ENCODE results near the gene LRG1. TPM values are rescaled to one million over a fixed set of nuclear protein-coding genes. Genes with fewer than 3 reads are reported as not detected.

Gene LRG1
- polyA plus RNA-seq, 1 of the 3 experiments (the other 2 are of a cell fraction), result 0.12 TPM

DNA sequence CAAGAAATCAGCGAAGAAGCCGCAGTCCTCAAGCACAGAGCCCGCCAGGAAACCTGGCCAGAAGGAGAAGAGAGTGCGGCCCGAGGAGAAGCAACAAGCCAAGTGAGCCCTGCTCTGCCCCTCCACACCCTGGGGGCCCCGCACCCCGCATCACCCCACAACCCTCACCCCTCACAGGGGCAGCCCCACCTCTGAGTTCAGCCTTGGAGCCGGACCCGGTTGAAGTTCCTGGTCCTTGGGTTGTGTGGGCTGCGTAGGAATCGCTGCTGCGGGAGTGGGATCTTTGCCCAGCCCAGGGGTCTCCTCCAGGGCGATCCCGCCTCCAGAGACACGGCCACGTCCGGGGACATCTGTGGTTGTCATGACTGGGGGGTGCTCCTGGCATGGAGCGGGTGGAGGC, 43.5 kb downstream of the LRG1 start:
- no peak overlapping the region for H2AFZ ChIP-seq (ENCODE audit: low read depth)
- no peaks in the 10 kb centered on the region for H4K20me1 ChIP-seq (ENCODE audit: insufficient read depth)
- H3K27ac ChIP-seq (ENCODE audit: low read depth in 2 of 2, low read length in 1 of 2), result no peak overlapping the region
- ChIA-PET POLR2A (no interaction called here), CTCF (interaction anchor here (2.7 kb wide), 1 partner anchor 28 kb away, joined by 11 read pairs; no protein-coding TSS in a partner anchor)
- H3K36me3 ChIP-seq (replicated peaks in 1 of 2; ENCODE audit: control insufficient read depth in 1 of 2, insufficient read depth in 2 of 2, low read length in 1 of 2), result peaks cover 7 to 48% of the 10 kb centered on the region in 2 experiments
- H3K9ac ChIP-seq, result no peak overlapping the region
- TF ChIP-seq RCOR1 (IDR thresholded peaks at IDR 0.05; ENCODE audit: low read length) (no peak), JUND (IDR thresholded peaks at IDR 0.05) (no peak), GATA2 (CRISPR knock-in tag; IDR thresholded peaks at IDR 0.05) (no peak), NFIC (IDR thresholded peaks at IDR 0.05; ENCODE audit: borderline replicate concordance) (no peak)
- no peaks in the 10 kb centered on the region for H3K9me2 ChIP-seq
- no peak overlapping the region for H3K4me2 ChIP-seq
- no peaks in the 10 kb centered on the region for H3K27me3 ChIP-seq (ENCODE audit: insufficient read depth)
- no peak for DNase-seq
- H3K4me3 ChIP-seq (ENCODE audit: low read depth in 2 of 2, low read length in 1 of 2), result no peak overlapping the region
- H3K79me2 ChIP-seq (ENCODE audit: insufficient read depth), result no peaks in the 10 kb centered on the region
- 93% methylated on average over 8 of the region's 18 CpGs for WGBS (ENCODE audit: low lambda C conversion rate)
- no peaks in the 10 kb centered on the region for H3K4me1 ChIP-seq (ENCODE audit: control insufficient read depth in 1 of 2, insufficient read depth in 2 of 2, low read depth in 1 of 2, low read length in 1 of 2)
- no peaks in the 10 kb centered on the region for H3F3A ChIP-seq (replicated peaks; ENCODE audit: insufficient read depth)
- H3K9me3 ChIP-seq, result no peaks in the 10 kb centered on the region

DNA sequence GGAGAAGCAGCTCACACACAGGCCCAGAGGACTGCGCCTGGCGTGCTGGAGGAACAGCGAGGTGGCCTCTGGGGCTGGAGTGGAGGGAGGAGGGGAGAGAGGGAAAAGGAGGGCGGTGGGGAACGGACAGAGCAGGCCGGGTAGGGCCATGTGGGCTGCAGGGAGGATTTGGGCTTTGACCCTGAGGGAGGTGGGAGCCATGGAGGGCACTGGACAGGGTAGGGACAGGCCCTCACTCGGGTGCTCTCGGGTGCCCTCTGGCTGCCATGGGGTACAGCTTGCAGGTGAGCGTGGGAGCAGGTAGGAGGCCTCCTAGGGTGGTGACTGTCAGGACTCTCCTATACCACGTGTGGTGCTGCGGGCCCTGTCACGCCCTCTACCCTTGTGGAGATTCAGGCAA, 44.4 kb downstream of the LRG1 start:
- no peaks in the 10 kb centered on the region for H4K20me1 ChIP-seq (ENCODE audit: insufficient read depth)
- ChIA-PET POLR2A (no interaction called here), CTCF (interaction anchor here (2.7 kb wide), 1 partner anchor 29 kb away, joined by 11 read pairs; no protein-coding TSS in a partner anchor)
- H3F3A ChIP-seq (replicated peaks; ENCODE audit: insufficient read depth), result no peaks in the 10 kb centered on the region
- no peaks in the 10 kb centered on the region for H3K79me2 ChIP-seq (ENCODE audit: insufficient read depth)
- no peaks in the 10 kb centered on the region for H3K27me3 ChIP-seq (ENCODE audit: insufficient read depth)
- WGBS (ENCODE audit: low lambda C conversion rate), result 95% methylated on average over 6 of the region's 12 CpGs
- H3K4me3 ChIP-seq (ENCODE audit: low read depth in 2 of 2, low read length in 1 of 2), result no peak overlapping the region
- no peaks in the 10 kb centered on the region for H3K4me1 ChIP-seq (ENCODE audit: control insufficient read depth in 1 of 2, insufficient read depth in 2 of 2, low read depth in 1 of 2, low read length in 1 of 2)
- no peak overlapping the region for H3K4me2 ChIP-seq
- H3K9me3 ChIP-seq, result no peaks in the 10 kb centered on the region
- TF ChIP-seq FOSL2 (IDR thresholded peaks at IDR 0.05; ENCODE audit: borderline replicate concordance, low read depth) (no peak), GATA2 (CRISPR knock-in tag; IDR thresholded peaks at IDR 0.05) (no peak), RAD21 (IDR thresholded peaks at IDR 0.05; ENCODE audit: low read length) (no peak), ELF1 (IDR thresholded peaks at IDR 0.05) (no peak), SMC3 (IDR thresholded peaks at IDR 0.05; ENCODE audit: low read depth, low read length) (no peak), GABPA (IDR thresholded peaks at IDR 0.05; ENCODE audit: low read depth) (no peak)
- TF ChIP-seq, protein P1, sequence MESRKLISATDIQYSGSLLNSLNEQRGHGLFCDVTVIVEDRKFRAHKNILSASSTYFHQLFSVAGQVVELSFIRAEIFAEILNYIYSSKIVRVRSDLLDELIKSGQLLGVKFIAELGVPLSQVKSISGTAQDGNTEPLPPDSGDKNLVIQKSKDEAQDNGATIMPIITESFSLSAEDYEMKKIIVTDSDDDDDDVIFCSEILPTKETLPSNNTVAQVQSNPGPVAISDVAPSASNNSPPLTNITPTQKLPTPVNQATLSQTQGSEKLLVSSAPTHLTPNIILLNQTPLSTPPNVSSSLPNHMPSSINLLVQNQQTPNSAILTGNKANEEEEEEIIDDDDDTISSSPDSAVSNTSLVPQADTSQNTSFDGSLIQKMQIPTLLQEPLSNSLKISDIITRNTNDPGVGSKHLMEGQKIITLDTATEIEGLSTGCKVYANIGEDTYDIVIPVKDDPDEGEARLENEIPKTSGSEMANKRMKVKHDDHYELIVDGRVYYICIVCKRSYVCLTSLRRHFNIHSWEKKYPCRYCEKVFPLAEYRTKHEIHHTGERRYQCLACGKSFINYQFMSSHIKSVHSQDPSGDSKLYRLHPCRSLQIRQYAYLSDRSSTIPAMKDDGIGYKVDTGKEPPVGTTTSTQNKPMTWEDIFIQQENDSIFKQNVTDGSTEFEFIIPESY (IDR thresholded peaks at IDR 0.05; ENCODE audit: borderline replicate concordance, low read depth), result no peak
- H3K9me2 ChIP-seq, result no peaks in the 10 kb centered on the region
- no peak overlapping the region for H3K9ac ChIP-seq
- H3K27ac ChIP-seq (ENCODE audit: low read depth in 2 of 2, low read length in 1 of 2), result no peak overlapping the region
- peaks cover 9 to 44% of the 10 kb centered on the region in 2 experiments for H3K36me3 ChIP-seq (replicated peaks in 1 of 2; ENCODE audit: control insufficient read depth in 1 of 2, insufficient read depth in 2 of 2, low read length in 1 of 2)
- no peak overlapping the region for H2AFZ ChIP-seq (ENCODE audit: low read depth)
- DNase-seq, result no peak

DNA sequence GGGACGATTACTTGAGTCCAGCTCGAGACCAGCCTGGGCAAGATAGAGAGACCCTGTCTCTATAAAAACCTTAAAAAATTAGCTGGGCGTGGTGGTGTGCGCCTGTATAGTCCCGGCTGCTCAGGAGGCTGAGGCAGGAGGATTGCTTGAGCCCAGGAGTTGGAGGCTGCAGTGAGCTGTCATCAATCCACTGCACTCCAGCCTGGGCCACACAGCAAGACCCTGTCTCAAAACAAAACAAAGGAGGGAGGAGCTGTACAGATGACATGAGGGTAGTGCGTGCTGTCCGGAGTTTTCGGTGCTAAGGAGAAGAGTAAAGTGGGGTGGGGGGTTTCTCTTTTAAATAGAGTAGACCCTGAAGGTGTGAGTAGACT, 45.2 kb downstream of the LRG1 start:
- Histone ChIP-seq H2AFZ (ENCODE audit: low read depth) (no peak overlapping the region), H3K36me3 (replicated peaks in 1 of 2; ENCODE audit: control insufficient read depth in 1 of 2, insufficient read depth in 2 of 2, low read length in 1 of 2) (peaks cover 15 to 41% of the 10 kb centered on the region in 2 experiments)
- no peak for TF ChIP-seq EP300 (IDR thresholded peaks at IDR 0.05; ENCODE audit: borderline replicate concordance in 1 of 2, low read depth in 1 of 2, low read length in 1 of 2)
- no peak for TF ChIP-seq NRF1 (IDR thresholded peaks at IDR 0.05; ENCODE audit: low read depth, low read length)
- TF ChIP-seq TAF1 (IDR thresholded peaks at IDR 0.05; ENCODE audit: borderline replicate concordance, low read depth, low read length), result no peak
- no peak for TF ChIP-seq GABPA (IDR thresholded peaks at IDR 0.05; ENCODE audit: low read depth)
- TF ChIP-seq YY1 (IDR thresholded peaks at IDR 0.05; ENCODE audit: low read depth), result no peak
- no peak for TF ChIP-seq RAD21 (IDR thresholded peaks at IDR 0.05; ENCODE audit: low read length)
- TF ChIP-seq SMC3 (IDR thresholded peaks at IDR 0.05; ENCODE audit: low read depth, low read length), result no peak
- TF ChIP-seq, protein P2, sequence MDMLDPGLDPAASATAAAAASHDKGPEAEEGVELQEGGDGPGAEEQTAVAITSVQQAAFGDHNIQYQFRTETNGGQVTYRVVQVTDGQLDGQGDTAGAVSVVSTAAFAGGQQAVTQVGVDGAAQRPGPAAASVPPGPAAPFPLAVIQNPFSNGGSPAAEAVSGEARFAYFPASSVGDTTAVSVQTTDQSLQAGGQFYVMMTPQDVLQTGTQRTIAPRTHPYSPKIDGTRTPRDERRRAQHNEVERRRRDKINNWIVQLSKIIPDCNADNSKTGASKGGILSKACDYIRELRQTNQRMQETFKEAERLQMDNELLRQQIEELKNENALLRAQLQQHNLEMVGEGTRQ (IDR thresholded peaks at IDR 0.05; ENCODE audit: borderline replicate concordance, low read depth, low read length), result no peak
- TF ChIP-seq, protein P3, sequence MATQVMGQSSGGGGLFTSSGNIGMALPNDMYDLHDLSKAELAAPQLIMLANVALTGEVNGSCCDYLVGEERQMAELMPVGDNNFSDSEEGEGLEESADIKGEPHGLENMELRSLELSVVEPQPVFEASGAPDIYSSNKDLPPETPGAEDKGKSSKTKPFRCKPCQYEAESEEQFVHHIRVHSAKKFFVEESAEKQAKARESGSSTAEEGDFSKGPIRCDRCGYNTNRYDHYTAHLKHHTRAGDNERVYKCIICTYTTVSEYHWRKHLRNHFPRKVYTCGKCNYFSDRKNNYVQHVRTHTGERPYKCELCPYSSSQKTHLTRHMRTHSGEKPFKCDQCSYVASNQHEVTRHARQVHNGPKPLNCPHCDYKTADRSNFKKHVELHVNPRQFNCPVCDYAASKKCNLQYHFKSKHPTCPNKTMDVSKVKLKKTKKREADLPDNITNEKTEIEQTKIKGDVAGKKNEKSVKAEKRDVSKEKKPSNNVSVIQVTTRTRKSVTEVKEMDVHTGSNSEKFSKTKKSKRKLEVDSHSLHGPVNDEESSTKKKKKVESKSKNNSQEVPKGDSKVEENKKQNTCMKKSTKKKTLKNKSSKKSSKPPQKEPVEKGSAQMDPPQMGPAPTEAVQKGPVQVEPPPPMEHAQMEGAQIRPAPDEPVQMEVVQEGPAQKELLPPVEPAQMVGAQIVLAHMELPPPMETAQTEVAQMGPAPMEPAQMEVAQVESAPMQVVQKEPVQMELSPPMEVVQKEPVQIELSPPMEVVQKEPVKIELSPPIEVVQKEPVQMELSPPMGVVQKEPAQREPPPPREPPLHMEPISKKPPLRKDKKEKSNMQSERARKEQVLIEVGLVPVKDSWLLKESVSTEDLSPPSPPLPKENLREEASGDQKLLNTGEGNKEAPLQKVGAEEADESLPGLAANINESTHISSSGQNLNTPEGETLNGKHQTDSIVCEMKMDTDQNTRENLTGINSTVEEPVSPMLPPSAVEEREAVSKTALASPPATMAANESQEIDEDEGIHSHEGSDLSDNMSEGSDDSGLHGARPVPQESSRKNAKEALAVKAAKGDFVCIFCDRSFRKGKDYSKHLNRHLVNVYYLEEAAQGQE (IDR thresholded peaks at IDR 0.05; ENCODE audit: low read depth, low read length), result no peak
- no peak for TF ChIP-seq MXI1 (IDR thresholded peaks at IDR 0.05; ENCODE audit: low read depth, low read length)

More for the DNA sequence above, 45.2 kb downstream of the LRG1 start:
- 98% methylated on average over 8 of the region's 8 CpGs for WGBS (ENCODE audit: low lambda C conversion rate)
- CTCF ChIA-PET, result interaction anchor here (1.0 kb wide), 1 partner anchor 30 kb away, joined by 5 read pairs; no protein-coding TSS in a partner anchor
- H3K27me3 ChIP-seq (ENCODE audit: insufficient read depth), result no peaks in the 10 kb centered on the region
- H3K4me3 ChIP-seq (ENCODE audit: low read depth in 2 of 2, low read length in 1 of 2), result no peak overlapping the region
- POLR2A ChIA-PET, result interaction anchor here (1.4 kb wide), 1 partner anchor 9 kb away, joined by 3 read pairs; no protein-coding TSS in a partner anchor
- H3K9me2 ChIP-seq, result no peaks in the 10 kb centered on the region
- H3K27ac ChIP-seq (ENCODE audit: low read depth in 2 of 2, low read length in 1 of 2), result no peak overlapping the region
- no peak for DNase-seq
- no peak overlapping the region for H3K9ac ChIP-seq
- H3F3A ChIP-seq (replicated peaks; ENCODE audit: insufficient read depth), result no peaks in the 10 kb centered on the region
- H4K20me1 ChIP-seq (ENCODE audit: insufficient read depth), result no peaks in the 10 kb centered on the region
- H3K4me1 ChIP-seq (ENCODE audit: control insufficient read depth in 1 of 2, insufficient read depth in 2 of 2, low read depth in 1 of 2, low read length in 1 of 2), result no peaks in the 10 kb centered on the region
- no peaks in the 10 kb centered on the region for H3K9me3 ChIP-seq
- H3K79me2 ChIP-seq (ENCODE audit: insufficient read depth), result no peaks in the 10 kb centered on the region; the same call in 1 of the 2 replicates
- no peak overlapping the region for H3K4me2 ChIP-seq

Data from SK-N-SH (cell line).